GM12892 (cell line): ENCODE data around the gene RNFT2.

Source experiments
- POLR2A ChIP-seq: IDR thresholded peaks from 2 replicates; pipeline ENCODE4 v1.6.1; 2011; ENCODE audit warnings: low read depth, low read length, control low read depth
- POLR2AphosphoS5 ChIP-seq: IDR thresholded peaks from 2 replicates; pipeline ENCODE4 v1.6.1; 2011; ENCODE audit warnings: low read depth, low read length, control low read depth
- TAF1 ChIP-seq: IDR thresholded peaks from 2 replicates; pipeline ENCODE4 v1.6.1; 2011; ENCODE audit warnings: low read depth, mild to moderate bottlenecking, control low read depth, low read length, borderline replicate concordance

- TF ChIP-seq POLR2AphosphoS5 (no peak), POLR2A (no peak), TAF1 (no peak)
Measured at GRCh38 chr12:116894913-116895312, 156.8 kb downstream of the RNFT2 start.
